HEK293 (cell line): ENCODE results near the gene LHFPL2.
A peak's percentile ranks its signal among the peaks of the same experiment; 100 is the strongest.

Experiments used
- AEBP2 ChIP-seq: fragments of 450-650 bp; formaldehyde crosslinking; IDR thresholded peaks from 2 replicates; pipeline ENCODE4 v1.5.1; 2016; ENCODE audit warnings: missing biosample characterization, missing genetic modification characterization, borderline replicate concordance
- KLF16 ChIP-seq: fragments of 450-650 bp; formaldehyde crosslinking; IDR thresholded peaks from 2 replicates; pipeline ENCODE4 v1.5.1; 2017; ENCODE audit warnings: missing biosample characterization, missing genetic modification characterization
- KLF7 ChIP-seq: fragments of 450-650 bp; formaldehyde crosslinking; IDR thresholded peaks from 2 replicates; pipeline ENCODE4 v1.5.1; 2016; ENCODE audit warnings: missing biosample characterization, missing genetic modification characterization, borderline replicate concordance
- OVOL3 ChIP-seq: fragments of 450-650 bp; formaldehyde crosslinking; IDR thresholded peaks from 2 replicates; pipeline ENCODE4 v1.5.1; 2016; ENCODE audit warnings: missing biosample characterization, missing genetic modification characterization
- PATZ1 ChIP-seq: fragments of 450-650 bp; formaldehyde crosslinking; IDR thresholded peaks from 2 replicates; pipeline ENCODE4 v1.5.1; 2016; ENCODE audit warnings: missing biosample characterization, missing genetic modification characterization
- PRDM10 ChIP-seq: fragments of 450-650 bp; formaldehyde crosslinking; IDR thresholded peaks from 2 replicates; pipeline ENCODE4 v1.5.1; 2016; ENCODE audit warnings: missing biosample characterization, missing genetic modification characterization
- TCF7L2 ChIP-seq: IDR thresholded peaks from 2 replicates; pipeline ENCODE4 v1.6.1; 2011; ENCODE audit warnings: low read depth, mild to moderate bottlenecking, inconsistent platforms, low read length, moderate library complexity, borderline replicate concordance
- YY1 ChIP-seq: fragments of 450-650 bp; formaldehyde crosslinking; IDR thresholded peaks from 2 replicates; pipeline ENCODE4 v1.5.1; 2018; ENCODE audit warnings: missing biosample characterization, missing genetic modification characterization
- ZBTB20 ChIP-seq: fragments of 450-650 bp; formaldehyde crosslinking; IDR thresholded peaks from 2 replicates; pipeline ENCODE4 v1.5.1; 2016; ENCODE audit warnings: missing biosample characterization, missing genetic modification characterization
- ZBTB49 ChIP-seq: fragments of 450-650 bp; formaldehyde crosslinking; IDR thresholded peaks from 2 replicates; pipeline ENCODE4 v1.5.1; 2016; ENCODE audit warnings: missing biosample characterization, missing genetic modification characterization, low read depth
- ZIC2 ChIP-seq: fragments of 450-650 bp; formaldehyde crosslinking; IDR thresholded peaks from 2 replicates; pipeline ENCODE4 v1.5.1; 2016; ENCODE audit warnings: missing biosample characterization, missing genetic modification characterization
- ZNF184 ChIP-seq: fragments of 450-650 bp; IDR thresholded peaks from 2 replicates; pipeline ENCODE4 v1.5.1; 2018; ENCODE audit warnings: missing biosample characterization, mild to moderate bottlenecking, missing genetic modification characterization
- ZNF24 ChIP-seq: fragments of 450-650 bp; formaldehyde crosslinking; IDR thresholded peaks from 2 replicates; pipeline ENCODE4 v1.5.1; 2016; ENCODE audit warnings: missing biosample characterization, missing genetic modification characterization
- ZNF266 ChIP-seq: fragments of 450-650 bp; formaldehyde crosslinking; IDR thresholded peaks from 2 replicates; pipeline ENCODE4 v1.5.1; 2016; ENCODE audit warnings: missing biosample characterization, missing genetic modification characterization, low read depth
- ZNF280C ChIP-seq: fragments of 450-650 bp; formaldehyde crosslinking; IDR thresholded peaks from 2 replicates; pipeline ENCODE4 v1.5.1; 2016; ENCODE audit warnings: missing biosample characterization, missing genetic modification characterization
- ZNF394 ChIP-seq: fragments of 450-650 bp; formaldehyde crosslinking; IDR thresholded peaks from 2 replicates; pipeline ENCODE4 v1.5.1; 2016; ENCODE audit warnings: missing biosample characterization, missing genetic modification characterization, mild to moderate bottlenecking, moderate library complexity, borderline replicate concordance
- ZNF416 ChIP-seq: fragments of 450-650 bp; formaldehyde crosslinking; IDR thresholded peaks from 2 replicates; pipeline ENCODE4 v1.5.1; 2016; ENCODE audit warnings: missing biosample characterization, missing genetic modification characterization
- ZNF510 ChIP-seq: fragments of 450-650 bp; formaldehyde crosslinking; IDR thresholded peaks from 2 replicates; pipeline ENCODE4 v1.5.1; 2018; ENCODE audit warnings: mild to moderate bottlenecking, missing genetic modification characterization, missing biosample characterization; ENCODE audit not compliant: insufficient replicate concordance
- ZNF513 ChIP-seq: fragments of 450-650 bp; IDR thresholded peaks from 2 replicates; pipeline ENCODE4 v1.5.1; 2018; ENCODE audit warnings: missing biosample characterization, missing genetic modification characterization
- ZNF529 ChIP-seq: fragments of 450-650 bp; formaldehyde crosslinking; IDR thresholded peaks from 2 replicates; pipeline ENCODE4 v1.5.1; 2017; ENCODE audit warnings: missing genetic modification characterization, missing biosample characterization; ENCODE audit not compliant: insufficient replicate concordance
- ZNF571 ChIP-seq: fragments of 450-650 bp; formaldehyde crosslinking; IDR thresholded peaks from 2 replicates; pipeline ENCODE4 v1.5.0; 2017; ENCODE audit warnings: missing biosample characterization, missing genetic modification characterization
- ZNF610 ChIP-seq: fragments of 450-650 bp; formaldehyde crosslinking; IDR thresholded peaks from 2 replicates; pipeline ENCODE4 v1.5.1; 2016; ENCODE audit warnings: missing biosample characterization, missing genetic modification characterization, borderline replicate concordance
- ZNF624 ChIP-seq: fragments of 450-650 bp; formaldehyde crosslinking; IDR thresholded peaks from 2 replicates; pipeline ENCODE4 v1.5.1; 2017; ENCODE audit warnings: missing biosample characterization, missing genetic modification characterization
- ZNF704 ChIP-seq: fragments of 450-650 bp; formaldehyde crosslinking; IDR thresholded peaks from 2 replicates; pipeline ENCODE4 v1.5.1; 2016; ENCODE audit warnings: missing biosample characterization, missing genetic modification characterization
- ZNF768 ChIP-seq: fragments of 450-650 bp; formaldehyde crosslinking; IDR thresholded peaks from 2 replicates; pipeline ENCODE4 v1.5.1; 2018; ENCODE audit warnings: missing biosample characterization, mild to moderate bottlenecking, missing genetic modification characterization

The LHFPL2 gene

GRCh38 chr5:78671609-78672008 lies 23.0 kb upstream of the LHFPL2 start (continued):
- no peak for TF ChIP-seq ZNF704 (tag by site-specific recombination)
- no peak for TF ChIP-seq ZNF624
- 0 out of 2 replicates have a peak, but pooled peaks have one; percentile 11 for TF ChIP-seq ZNF394 (tag by site-specific recombination)
- TF ChIP-seq ZBTB49: no peak
- TF ChIP-seq OVOL3: peak; percentile 71; the same call in 1 of the 2 replicates
- no peak for TF ChIP-seq ZNF416 (tag by site-specific recombination)
- TF ChIP-seq ZNF510 (tag by site-specific recombination): no peak
- TF ChIP-seq ZNF768 (tag by site-specific recombination): no peak
- TF ChIP-seq ZNF610: no peak
- no peak for TF ChIP-seq PATZ1 (tag by site-specific recombination)
- peak; percentile 28; the same call in 1 of the 2 replicates for TF ChIP-seq ZNF513 (tag by site-specific recombination)
- no peak for TF ChIP-seq ZNF571 (tag by site-specific recombination)
- TF ChIP-seq YY1 (tag by site-specific recombination): no peak
- no peak for TF ChIP-seq ZNF280C (tag by site-specific recombination)
- no peak for TF ChIP-seq ZIC2 (tag by site-specific recombination)
- TF ChIP-seq TCF7L2: no peak
- 0 out of 2 replicates have a peak, but pooled peaks have one; percentile 14 for TF ChIP-seq PRDM10 (tag by site-specific recombination)
- no peak; the same call in 1 of the 2 replicates for TF ChIP-seq KLF16 (tag by site-specific recombination)
- TF ChIP-seq AEBP2 (tag by site-specific recombination): no peak
- no peak for TF ChIP-seq ZBTB20 (tag by site-specific recombination)
- no peak for TF ChIP-seq ZNF529 (tag by site-specific recombination)
- TF ChIP-seq KLF7 (tag by site-specific recombination): peak; percentile 15; the same call in 1 of the 2 replicates
- no peak for TF ChIP-seq ZNF184 (tag by site-specific recombination)
- 0 out of 2 replicates have a peak, but pooled peaks have one; percentile 41 for TF ChIP-seq ZNF24 (tag by site-specific recombination)
- TF ChIP-seq ZNF266 (tag by site-specific recombination): no peak
